ENCODE measurements around the gene DDOST.

DDOST gene

GRCh38 chr1:20661207-20662109 is at the start of gene DDOST:
TSS of gene DDOST (minus strand) at chr1:20661369. CDS start at chr1:20661350, 19 bp downstream.
- peak; percentile 95 to 96 for ATAC-seq (replicated peaks)
- Mint-ChIP-seq H3K27me3 (no peaks in the 10 kb centered on the region), H3K9me3 (no peaks in the 10 kb centered on the region), H3K36me3 (peaks cover 24 to 29% of the 10 kb centered on the region in 2 donors), H3K4me1 (peaks cover 30 to 46% of the 10 kb centered on the region in 2 donors), H3K27ac (peak within 1 kb of the TSS; percentile 100), H3K4me3 (peak within 1 kb of the TSS; percentile 96 to 98)
- peak; percentile 97 for DNase-seq

DNA sequence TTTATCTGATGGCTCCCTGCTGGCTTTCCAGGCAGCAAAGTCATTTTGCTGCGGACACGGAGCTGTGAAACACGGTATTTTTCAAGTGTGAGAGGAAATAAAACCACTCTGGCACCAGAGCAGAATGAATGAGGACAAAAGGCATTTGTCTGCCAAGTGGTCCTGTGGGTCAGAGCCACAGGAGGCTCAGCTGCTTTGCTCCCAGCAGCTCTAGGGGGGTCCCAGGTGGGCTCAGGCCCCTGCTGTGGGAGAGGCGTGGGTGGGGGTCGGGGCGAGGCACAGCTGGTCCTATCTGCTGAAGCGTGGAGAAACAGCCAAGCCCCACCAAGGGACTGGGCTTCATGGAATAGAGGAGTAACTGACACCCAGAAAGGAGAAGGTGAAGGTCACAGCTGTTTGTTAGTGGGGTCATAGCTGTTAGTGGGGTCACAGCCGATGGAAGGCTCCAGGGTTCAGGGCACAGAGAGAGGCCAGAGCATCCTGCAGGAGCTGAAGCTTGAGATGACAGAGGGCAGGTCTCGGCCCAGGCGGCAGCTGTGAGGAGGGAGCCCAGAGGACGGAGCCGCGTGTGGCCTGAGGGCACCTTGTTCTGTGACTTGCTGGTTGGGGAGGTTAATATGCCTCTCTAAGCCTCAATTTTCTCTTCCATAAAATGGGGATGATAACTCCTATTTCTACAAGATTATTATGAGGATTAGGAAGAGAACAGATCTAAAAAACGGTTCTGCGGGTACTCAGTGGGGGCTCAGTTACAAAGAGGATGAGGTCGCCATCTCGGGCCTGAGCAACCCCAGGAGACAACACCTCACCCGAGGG is 49.5 kb upstream of the DDOST start:
- Mint-ChIP-seq H3K4me3 (no peak overlapping the region), H3K36me3 (no peaks in the 10 kb centered on the region), H3K27ac (no peak overlapping the region), H3K4me1 (no peaks in the 10 kb centered on the region), H3K27me3 (peaks cover 10 to 23% of the 10 kb centered on the region in 2 donors), H3K9me3 (no peaks in the 10 kb centered on the region)
- DNase-seq (no peak), ATAC-seq (replicated peaks) (no peak)

- Mint-ChIP-seq H3K4me1 (no peaks in the 10 kb centered on the region), H3K27ac (no peak overlapping the region), H3K27me3 (peaks cover 6 to 15% of the 10 kb centered on the region in 2 donors), H3K4me3 (no peak overlapping the region), H3K36me3 (no peaks in the 10 kb centered on the region), H3K9me3 (no peaks in the 10 kb centered on the region)
- ATAC-seq (replicated peaks), result no peak
- DNase-seq, result no peak
Observed at GRCh38 chr1:20709868-20710267, 48.7 kb upstream of the DDOST start.

GRCh38 chr1:20708891-20709290 is 47.7 kb upstream of the DDOST start:
- no peaks in the 10 kb centered on the region for H3K9me3 Mint-ChIP-seq
- peaks cover 6 to 13% of the 10 kb centered on the region in 2 donors for H3K27me3 Mint-ChIP-seq
- H3K4me3 Mint-ChIP-seq, result no peak overlapping the region
- no peaks in the 10 kb centered on the region for H3K36me3 Mint-ChIP-seq
- ATAC-seq (replicated peaks) (no peak), DNase-seq (no peak)
- no peaks in the 10 kb centered on the region for H3K4me1 Mint-ChIP-seq
- H3K27ac Mint-ChIP-seq, result no peak overlapping the region

DNA sequence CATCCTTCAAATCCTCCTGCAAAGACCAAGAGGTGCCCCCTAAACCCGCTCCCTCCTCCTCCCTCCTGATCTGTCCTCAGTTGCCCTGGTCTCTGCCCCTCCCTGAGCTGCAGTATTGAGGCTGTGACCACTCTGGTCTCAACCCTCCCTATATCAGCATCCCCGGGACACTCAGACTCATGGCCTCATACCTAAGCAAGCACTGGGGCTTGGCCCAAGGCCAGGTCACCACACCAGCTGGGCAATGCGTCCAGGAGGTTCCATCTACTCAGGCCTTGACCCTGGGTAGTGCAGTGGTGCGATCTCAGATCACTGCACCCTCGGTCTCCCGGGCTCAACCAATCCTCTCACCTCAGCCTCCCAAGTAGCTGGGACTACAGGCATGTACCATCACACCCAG is 46.9 kb upstream of the DDOST start:
- peaks cover 9 to 16% of the 10 kb centered on the region in 2 donors for H3K27me3 Mint-ChIP-seq
- no peaks in the 10 kb centered on the region for H3K36me3 Mint-ChIP-seq
- H3K9me3 Mint-ChIP-seq, result no peaks in the 10 kb centered on the region
- no peak overlapping the region for H3K27ac Mint-ChIP-seq
- no peaks in the 10 kb centered on the region for H3K4me1 Mint-ChIP-seq
- no peak overlapping the region for H3K4me3 Mint-ChIP-seq
- ATAC-seq (replicated peaks) (no peak), DNase-seq (no peak)

- no peaks in the 10 kb centered on the region for H3K4me1 Mint-ChIP-seq
- peaks cover 10 to 24% of the 10 kb centered on the region in 2 donors for H3K27me3 Mint-ChIP-seq
- no peak for DNase-seq
- no peak overlapping the region for H3K27ac Mint-ChIP-seq
- ATAC-seq (replicated peaks), result no peak
- no peaks in the 10 kb centered on the region for H3K36me3 Mint-ChIP-seq
- H3K4me3 Mint-ChIP-seq, result no peak overlapping the region
- H3K9me3 Mint-ChIP-seq, result no peaks in the 10 kb centered on the region
Observed at GRCh38 chr1:20706841-20707240, 45.7 kb upstream of the DDOST start.

DNA sequence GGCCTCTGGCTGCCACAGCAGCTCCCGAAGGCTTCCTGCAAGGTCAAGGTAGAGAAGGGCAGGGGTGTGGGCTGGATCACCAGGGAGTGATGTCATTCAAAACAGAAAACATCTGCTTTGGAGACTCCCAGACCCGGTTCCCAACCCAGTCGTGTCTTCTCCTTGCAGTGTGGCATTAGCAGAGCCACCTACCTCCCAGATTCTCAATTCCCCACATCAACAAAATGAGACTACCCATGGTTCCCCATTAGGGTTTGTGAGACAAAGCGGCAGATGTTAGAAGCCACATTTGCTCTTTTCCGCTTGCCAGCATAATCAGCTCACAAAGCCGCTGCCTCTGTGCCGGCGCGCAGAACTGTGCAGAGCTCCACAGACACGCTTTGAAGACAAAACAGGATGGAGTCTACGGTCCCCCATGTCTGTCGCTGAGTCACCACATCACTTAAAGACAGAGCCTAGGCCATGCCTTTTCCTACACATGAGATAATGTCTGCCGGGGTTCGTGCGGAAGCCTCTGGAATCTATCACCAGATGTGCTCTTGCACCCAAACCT is 44.1 kb upstream of the DDOST start:
- ATAC-seq (replicated peaks), result no peak
- DNase-seq, result no peak
- no peaks in the 10 kb centered on the region for H3K36me3 Mint-ChIP-seq
- H3K27ac Mint-ChIP-seq, result no peak overlapping the region
- H3K27me3 Mint-ChIP-seq, result peaks cover 16 to 24% of the 10 kb centered on the region in 2 donors
- H3K4me3 Mint-ChIP-seq, result no peak overlapping the region
- no peaks in the 10 kb centered on the region for H3K4me1 Mint-ChIP-seq
- no peaks in the 10 kb centered on the region for H3K9me3 Mint-ChIP-seq

GRCh38 chr1:20704390-20705202 is 43.4 kb upstream of the DDOST start:
- Mint-ChIP-seq H3K36me3 (no peaks in the 10 kb centered on the region), H3K9me3 (no peaks in the 10 kb centered on the region), H3K27me3 (peaks cover 16 to 24% of the 10 kb centered on the region in 2 donors), H3K4me3 (no peak overlapping the region), H3K27ac (no peak overlapping the region), H3K4me1 (no peaks in the 10 kb centered on the region)
- DNase-seq, result no peak
- ATAC-seq (replicated peaks), result no peak

DNA sequence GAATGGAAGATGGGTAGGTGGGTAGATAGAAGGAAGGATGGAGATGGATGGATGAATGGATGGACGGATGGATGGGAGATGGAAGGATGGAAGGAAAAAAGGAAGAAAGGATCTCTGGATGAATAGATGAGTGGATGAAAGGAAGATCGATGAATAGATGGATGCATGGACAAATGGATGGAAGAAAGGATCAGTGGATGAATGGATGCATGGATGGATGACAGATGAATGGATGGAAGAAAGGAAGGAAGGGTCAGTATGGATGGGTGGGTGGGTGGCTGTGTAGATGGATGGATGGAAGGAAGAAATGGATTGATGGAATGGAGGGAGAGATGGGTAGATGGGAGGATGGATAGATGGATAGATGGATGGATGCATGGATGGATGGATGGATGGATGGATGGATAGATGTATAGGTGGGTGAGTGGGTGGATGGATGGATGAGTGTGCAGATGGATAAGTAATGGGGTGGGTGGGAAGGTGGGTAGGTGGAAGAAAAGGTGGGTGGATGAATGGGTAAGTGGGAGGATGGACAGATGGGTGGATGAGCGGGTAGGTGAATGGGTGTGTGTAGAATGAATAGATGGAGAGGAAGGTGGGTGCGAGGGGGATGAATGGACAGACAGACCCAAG is 42.1 kb upstream of the DDOST start:
- Mint-ChIP-seq H3K4me1 (no peaks in the 10 kb centered on the region), H3K4me3 (no peak overlapping the region), H3K36me3 (no peaks in the 10 kb centered on the region), H3K27me3 (peaks cover 14 to 18% of the 10 kb centered on the region in 2 donors), H3K27ac (no peak overlapping the region), H3K9me3 (no peaks in the 10 kb centered on the region)
- ATAC-seq (replicated peaks) (no peak), DNase-seq (no peak)

DNA sequence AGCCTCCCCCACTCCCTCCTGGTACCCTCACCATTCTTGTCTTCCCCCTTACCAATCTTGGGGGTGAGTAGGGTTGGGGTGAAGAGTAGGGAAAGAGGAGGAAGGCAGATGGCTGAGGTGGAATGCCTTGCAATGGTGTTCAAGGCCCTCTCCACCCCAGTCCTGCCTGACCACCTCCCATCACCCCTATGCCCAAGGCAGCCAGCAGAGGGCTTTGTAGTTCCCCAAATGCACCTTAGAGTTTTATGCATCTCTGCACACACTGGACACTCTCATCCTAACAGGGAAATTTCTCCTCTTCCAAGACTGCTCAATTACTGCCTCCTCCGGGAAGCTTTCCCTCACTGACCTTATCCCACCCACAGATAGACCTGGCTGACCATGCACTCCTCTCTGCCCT is 41.2 kb upstream of the DDOST start:
- Mint-ChIP-seq H3K27ac (no peak overlapping the region), H3K36me3 (no peaks in the 10 kb centered on the region), H3K4me3 (no peak overlapping the region), H3K4me1 (no peaks in the 10 kb centered on the region), H3K9me3 (no peaks in the 10 kb centered on the region), H3K27me3 (peaks cover 10 to 17% of the 10 kb centered on the region in 2 donors)
- ATAC-seq (replicated peaks) (no peak), DNase-seq (no peak)

DNA sequence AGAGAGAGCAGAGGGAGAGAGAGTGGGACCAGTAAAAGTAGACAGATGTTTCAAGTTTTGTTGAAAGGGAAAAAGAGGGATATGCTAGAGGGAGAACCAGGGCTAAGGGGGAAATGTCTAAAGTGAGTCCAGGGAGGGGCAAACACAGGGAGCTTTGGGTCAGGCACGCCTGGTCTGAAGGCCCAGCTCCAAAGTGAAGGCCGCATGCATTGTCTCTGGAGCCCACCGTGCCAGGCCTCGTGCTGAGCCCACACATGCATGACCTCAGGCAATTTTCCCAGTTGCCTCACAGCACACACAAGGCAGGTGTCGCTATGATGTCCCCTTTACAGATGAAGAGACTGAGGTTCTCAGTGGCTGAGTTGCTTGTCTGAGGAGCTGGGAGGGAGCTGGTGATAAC is 40.7 kb upstream of the DDOST start:
- no peak for DNase-seq
- ATAC-seq (replicated peaks), result no peak
- H3K27me3 Mint-ChIP-seq, result peaks cover 10 to 11% of the 10 kb centered on the region in 2 donors
- no peaks in the 10 kb centered on the region for H3K36me3 Mint-ChIP-seq
- no peak overlapping the region for H3K4me3 Mint-ChIP-seq
- H3K9me3 Mint-ChIP-seq, result no peaks in the 10 kb centered on the region
- H3K4me1 Mint-ChIP-seq, result peaks cover 2 to 3% of the 10 kb centered on the region in 2 donors
- H3K27ac Mint-ChIP-seq, result no peak overlapping the region

DNA sequence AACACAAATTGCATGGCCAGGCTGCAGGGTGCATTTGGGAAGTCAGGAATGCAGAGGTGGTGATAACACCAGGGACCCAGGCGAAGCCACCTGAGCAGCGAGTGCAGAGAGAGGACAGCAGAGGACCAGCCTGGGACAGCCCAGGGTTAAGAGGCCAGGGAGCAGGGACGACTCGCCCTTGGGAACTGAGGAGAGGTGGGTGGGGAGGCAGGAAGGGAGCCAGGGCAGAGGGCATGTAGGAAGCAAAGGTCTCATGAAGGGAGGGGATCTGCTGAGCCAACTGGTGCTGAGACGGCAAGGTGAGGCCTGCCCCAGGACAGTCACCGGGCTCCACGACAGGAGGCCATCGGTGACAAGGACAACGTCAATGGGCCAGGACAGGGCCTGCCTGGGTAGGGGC is 40.3 kb upstream of the DDOST start:
- Mint-ChIP-seq H3K27me3 (peaks cover 10 to 11% of the 10 kb centered on the region in 2 donors), H3K9me3 (no peaks in the 10 kb centered on the region), H3K27ac (no peak overlapping the region), H3K4me3 (no peak overlapping the region), H3K4me1 (peaks cover 2 to 7% of the 10 kb centered on the region in 2 donors), H3K36me3 (no peaks in the 10 kb centered on the region)
- ATAC-seq (replicated peaks) (no peak), DNase-seq (no peak)

GRCh38 chr1:20700636-20701215 is 39.6 kb upstream of the DDOST start:
- DNase-seq, result no peak
- peaks cover 6 to 14% of the 10 kb centered on the region in 2 donors for H3K4me1 Mint-ChIP-seq
- H3K27ac Mint-ChIP-seq, result no peak overlapping the region
- H3K9me3 Mint-ChIP-seq, result no peaks in the 10 kb centered on the region
- ATAC-seq (replicated peaks), result no peak
- no peak overlapping the region for H3K4me3 Mint-ChIP-seq
- peaks cover 10 to 13% of the 10 kb centered on the region in 2 donors for H3K27me3 Mint-ChIP-seq
- no peaks in the 10 kb centered on the region for H3K36me3 Mint-ChIP-seq

Data from stimulated activated naive B cell treated with anti-CD40 and anti-IgM and Interleukin-4, amounts not matched to agents 10 μg/mL and 1 μg/mL and 100 μg/mL, for 72 hours (primary cell).